Caco-2 (cell line): ENCODE measurements around the gene PSMA6. TPM values are rescaled to one million over a fixed set of nuclear protein-coding genes. Genes with fewer than 3 reads are reported as not detected.

ENCODE experiments used
- BruUV-seq: library from RNA; stranded (reverse); fragments of 400-500 nt; replicated peaks from 2 replicates; lab custom pipeline; 2021; lab: Mats Ljungman, UMichigan
- CTCF ChIA-PET: fragments of 300-600 bp; sonication (Branson Sonifier 250); formaldehyde crosslinking; loops from one replicate; lab custom pipeline; 2022; ENCODE audit warnings: antibody characterized with exemption; lab: Charles Lee
- POLR2A ChIA-PET: fragments of 300-600 bp; sonication (Branson Sonifier 250); formaldehyde crosslinking; loops from one replicate; lab custom pipeline; 2022; ENCODE audit warnings: antibody characterized with exemption; lab: Charles Lee
- DNase-seq, 2 experiments: peaks; one replicate each; pipeline versions ENCODE4 v3.0.0 to v3.0.0-alpha.2; 2020 to 2022
- H3K27me3 ChIP-seq: replicated peaks from 2 replicates; pipeline ENCODE4 v1.6.0; 2011; ENCODE audit warnings: low read length; ENCODE audit not compliant: control insufficient read depth, insufficient read depth
- H3K36me3 ChIP-seq: 2 replicates; pipeline ENCODE4 v1.5.1; 2011; ENCODE audit warnings: low read length; ENCODE audit not compliant: control insufficient read depth, insufficient read depth
- H3K4me1 ChIP-seq: fragments of 250-450 bp; sonication (Bioruptor Pico); 2 replicates; pipeline ENCODE4 v1.5.1; 2020; ENCODE audit warnings: mild to moderate bottlenecking
- H3K4me3 ChIP-seq: 2 replicates; pipeline ENCODE4 v1.5.1; 2011; ENCODE audit warnings: low read depth, mild to moderate bottlenecking, control low read depth, low read length
- H3K9me3 ChIP-seq: fragments of 250-450 bp; sonication (Bioruptor Pico); 2 replicates; pipeline ENCODE4 v1.5.1; 2020; ENCODE audit warnings: mild to moderate bottlenecking, moderate library complexity
- H3K27ac Mint-ChIP-seq: one replicate; pipeline ENCODE4 v1.8.0; 2022; ENCODE audit warnings: mixed read lengths; ENCODE audit not compliant: unreplicated experiment
- H3K27me3 Mint-ChIP-seq: one replicate; pipeline ENCODE4 v1.8.0; 2022; ENCODE audit warnings: mixed read lengths; ENCODE audit not compliant: insufficient read depth, unreplicated experiment
- H3K36me3 Mint-ChIP-seq: one replicate; pipeline ENCODE4 v1.8.0; 2022; ENCODE audit warnings: mild to moderate bottlenecking, mixed read lengths; ENCODE audit not compliant: insufficient read depth, unreplicated experiment
- H3K4me1 Mint-ChIP-seq: one replicate; pipeline ENCODE4 v1.8.0; 2022; ENCODE audit warnings: low read depth, mixed read lengths; ENCODE audit not compliant: unreplicated experiment
- H3K4me3 Mint-ChIP-seq: one replicate; pipeline ENCODE4 v1.8.0; 2022; ENCODE audit warnings: mild to moderate bottlenecking, moderate library complexity, mixed read lengths; ENCODE audit not compliant: unreplicated experiment
- H3K9me3 Mint-ChIP-seq: one replicate; pipeline ENCODE4 v1.8.0; 2022; ENCODE audit warnings: mixed read lengths; ENCODE audit not compliant: unreplicated experiment
- intact Hi-C: fragments of 100-400 bp; cut with micrococcal nuclease; formaldehyde crosslinking; loops from one replicate; pipeline ENCODE4 v1.10.0; 2022; ENCODE audit not compliant: unreplicated experiment
- total RNA-seq: library from RNA; stranded (reverse); gene quantifications from 2 replicates; pipeline ENCODE4 v1.2.3, GENCODE V29; 2022
- TF ChIP-seq, protein P1 (sequence below), 2 experiments: fragments of 200-600 bp in 1 of 2; IDR thresholded peaks; 1 replicate in 1 of 2; 2 replicates in 1 of 2; pipeline versions ENCODE4 v1.5.1 to v1.8.0; 2011 to 2022; ENCODE audit warnings: antibody characterized with exemption in 1 of 2, control low read depth in 1 of 2, inconsistent platforms in 1 of 2, low read depth in 1 of 2, low read length in 1 of 2, mild to moderate bottlenecking in 1 of 2, moderate library complexity in 1 of 2; ENCODE audit not compliant: insufficient read depth in 1 of 2, severe bottlenecking in 1 of 2, unreplicated experiment in 1 of 2

The PSMA6 gene
- total RNA-seq, 1 experiment from 2014 or later, result 247 TPM

DNA sequence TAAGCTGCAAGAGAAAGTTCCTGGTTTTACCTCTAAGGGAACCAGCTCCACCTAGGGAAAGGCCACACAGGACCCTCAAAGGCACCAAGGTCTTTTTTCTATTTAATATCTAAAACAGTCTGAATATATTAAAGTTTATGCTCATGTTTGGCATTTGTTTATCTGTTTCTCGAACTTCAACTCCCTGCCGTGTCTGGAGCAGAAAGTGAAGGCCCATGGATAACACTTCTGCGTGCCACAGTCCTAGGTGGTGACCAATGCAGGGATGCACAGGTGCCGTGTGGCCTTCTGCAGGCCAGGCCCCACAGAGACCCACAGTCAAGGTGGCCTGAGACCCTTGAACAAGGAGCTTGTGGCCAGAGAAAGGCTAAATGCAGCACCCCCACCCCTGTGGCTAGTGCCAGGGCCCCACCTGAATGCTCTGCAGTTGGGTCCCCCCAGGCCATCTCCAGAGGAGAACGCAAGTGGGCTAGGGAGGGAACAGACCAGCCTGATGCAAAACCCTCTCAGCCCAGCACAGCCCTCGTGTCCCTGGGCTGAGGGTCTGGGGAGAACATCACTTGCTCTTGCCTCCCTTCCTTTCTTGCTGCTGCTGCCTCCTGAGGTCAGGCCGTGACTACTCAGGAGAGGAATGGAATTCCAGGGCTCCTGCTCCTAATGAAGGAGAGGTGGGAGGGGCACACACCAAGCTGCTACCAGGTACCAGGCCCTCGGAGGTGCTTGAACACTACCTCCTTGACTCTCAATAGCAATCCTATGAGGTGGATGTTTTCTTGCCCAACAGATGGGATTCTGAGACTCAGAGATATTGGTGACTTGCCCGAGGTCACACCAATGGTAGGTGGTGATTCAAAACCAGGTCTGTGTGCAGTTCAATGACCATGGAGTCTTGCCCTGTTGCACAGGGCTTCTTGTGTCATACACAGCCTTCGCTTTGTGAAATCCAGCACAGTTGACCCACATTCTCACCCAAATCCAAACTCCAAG is 45.4 kb downstream of the PSMA6 start:
- no peak for DNase-seq
- no peak overlapping the region for H3K4me3 Mint-ChIP-seq
- H3K9me3 Mint-ChIP-seq, result no peaks in the 10 kb centered on the region
- peak overlapping the region; percentile 79 for H3K27ac Mint-ChIP-seq
- no peaks in the 10 kb centered on the region for H3K9me3 ChIP-seq
- H3K4me3 ChIP-seq, result no peak overlapping the region
- intact Hi-C loops, result no loop called here
- H3K27me3 Mint-ChIP-seq, result no peaks in the 10 kb centered on the region
- H3K4me1 ChIP-seq, result peaks cover 44% of the 10 kb centered on the region
- ChIA-PET CTCF (no interaction called here), POLR2A (no interaction called here)
- no TSS peak for BruUV-seq
- TF ChIP-seq, protein P1, sequence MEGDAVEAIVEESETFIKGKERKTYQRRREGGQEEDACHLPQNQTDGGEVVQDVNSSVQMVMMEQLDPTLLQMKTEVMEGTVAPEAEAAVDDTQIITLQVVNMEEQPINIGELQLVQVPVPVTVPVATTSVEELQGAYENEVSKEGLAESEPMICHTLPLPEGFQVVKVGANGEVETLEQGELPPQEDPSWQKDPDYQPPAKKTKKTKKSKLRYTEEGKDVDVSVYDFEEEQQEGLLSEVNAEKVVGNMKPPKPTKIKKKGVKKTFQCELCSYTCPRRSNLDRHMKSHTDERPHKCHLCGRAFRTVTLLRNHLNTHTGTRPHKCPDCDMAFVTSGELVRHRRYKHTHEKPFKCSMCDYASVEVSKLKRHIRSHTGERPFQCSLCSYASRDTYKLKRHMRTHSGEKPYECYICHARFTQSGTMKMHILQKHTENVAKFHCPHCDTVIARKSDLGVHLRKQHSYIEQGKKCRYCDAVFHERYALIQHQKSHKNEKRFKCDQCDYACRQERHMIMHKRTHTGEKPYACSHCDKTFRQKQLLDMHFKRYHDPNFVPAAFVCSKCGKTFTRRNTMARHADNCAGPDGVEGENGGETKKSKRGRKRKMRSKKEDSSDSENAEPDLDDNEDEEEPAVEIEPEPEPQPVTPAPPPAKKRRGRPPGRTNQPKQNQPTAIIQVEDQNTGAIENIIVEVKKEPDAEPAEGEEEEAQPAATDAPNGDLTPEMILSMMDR (IDR thresholded peaks at IDR 0.05; ENCODE audit: insufficient read depth in 1 of 2, low read depth in 1 of 2, low read length in 1 of 2, severe bottlenecking in 1 of 2, unreplicated experiment in 1 of 2), result no peak
- peaks cover 3% of the 10 kb centered on the region for H3K36me3 Mint-ChIP-seq
- H3K36me3 ChIP-seq, result no peaks in the 10 kb centered on the region
- no peaks in the 10 kb centered on the region for H3K27me3 ChIP-seq
- H3K4me1 Mint-ChIP-seq, result peaks cover 21% of the 10 kb centered on the region

DNA sequence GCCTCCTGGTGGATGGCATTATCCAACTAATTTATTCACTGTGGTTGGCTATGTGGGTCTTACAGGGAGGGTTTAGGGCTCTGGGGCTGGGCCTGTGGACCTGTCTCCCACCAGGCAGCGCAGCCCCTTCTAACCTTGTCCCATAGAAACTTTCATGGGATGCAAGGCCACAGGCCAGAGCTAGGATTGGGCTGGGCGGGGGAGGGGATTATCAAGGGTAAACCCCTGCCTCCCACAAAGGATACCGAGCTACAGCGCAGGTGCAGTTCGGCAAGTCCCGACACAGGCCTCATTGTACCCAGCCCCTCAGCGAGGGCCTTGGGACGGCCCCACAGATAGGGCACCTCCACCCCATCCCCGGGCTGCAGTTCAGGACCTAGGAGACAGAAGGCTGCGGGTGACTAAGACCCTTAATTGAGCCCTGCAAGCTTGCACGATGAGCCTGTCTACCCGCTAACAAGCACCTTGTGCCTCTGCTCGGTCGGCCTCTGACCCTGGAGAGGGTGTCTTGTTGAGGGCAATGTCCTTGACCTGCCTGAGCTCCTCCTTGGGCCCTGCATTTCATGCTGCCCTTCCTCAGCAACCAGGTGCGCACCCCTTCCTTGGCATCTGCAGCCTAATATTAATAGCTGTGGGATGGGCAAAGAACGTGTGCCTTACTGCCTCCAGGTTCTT is 46.7 kb downstream of the PSMA6 start:
- Histone ChIP-seq H3K4me3 (no peak overlapping the region), H3K36me3 (no peaks in the 10 kb centered on the region), H3K4me1 (peaks cover 31% of the 10 kb centered on the region), H3K9me3 (no peaks in the 10 kb centered on the region), H3K27me3 (no peaks in the 10 kb centered on the region)
- DNase-seq, result no peak
- intact Hi-C loops, result no loop called here
- no peaks in the 10 kb centered on the region for H3K9me3 Mint-ChIP-seq
- CTCF ChIA-PET, result no interaction called here
- no peaks in the 10 kb centered on the region for H3K36me3 Mint-ChIP-seq
- peaks cover 15% of the 10 kb centered on the region for H3K4me1 Mint-ChIP-seq
- BruUV-seq, result no TSS peak
- no peak overlapping the region for H3K27ac Mint-ChIP-seq
- TF ChIP-seq, protein P1 (IDR thresholded peaks at IDR 0.05; ENCODE audit: insufficient read depth in 1 of 2, low read depth in 1 of 2, low read length in 1 of 2, severe bottlenecking in 1 of 2, unreplicated experiment in 1 of 2), result no peak
- H3K27me3 Mint-ChIP-seq, result no peaks in the 10 kb centered on the region
- POLR2A ChIA-PET, result no interaction called here
- no peak overlapping the region for H3K4me3 Mint-ChIP-seq

DNA sequence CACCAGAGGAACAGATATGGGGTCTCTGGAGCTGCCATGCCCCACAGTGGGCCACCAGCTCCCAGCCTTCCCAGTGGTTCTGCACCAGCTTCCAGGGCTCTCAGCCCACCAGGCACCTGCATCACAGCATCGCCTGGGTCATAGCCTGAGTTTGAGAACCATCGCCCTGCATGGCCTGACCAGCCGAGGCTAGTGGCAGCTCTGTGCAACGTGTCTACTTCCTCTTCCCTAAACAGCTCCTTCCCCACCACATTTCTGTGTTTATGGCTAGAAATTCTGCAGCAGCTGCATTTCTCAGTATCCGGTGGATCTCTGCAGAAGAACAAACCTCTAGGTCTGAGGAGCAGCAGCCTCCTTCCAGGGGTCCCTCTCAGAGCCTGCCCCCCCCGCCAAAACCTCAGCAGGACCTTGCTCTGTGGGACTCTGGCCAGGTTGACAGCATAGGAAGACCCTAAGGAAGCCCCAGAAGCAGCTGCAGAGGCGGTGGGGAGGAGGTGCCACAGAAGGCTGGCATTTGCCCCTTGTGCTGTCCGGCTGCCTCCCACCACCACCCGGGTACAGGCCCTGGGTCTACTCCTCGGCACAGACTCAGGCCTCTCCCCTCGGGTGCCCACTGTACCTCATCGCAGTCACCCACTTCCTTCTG is 47.7 kb downstream of the PSMA6 start:
- POLR2A ChIA-PET, result no interaction called here

More for the DNA sequence above, 47.7 kb downstream of the PSMA6 start:
- Mint-ChIP-seq H3K27ac (no peak overlapping the region), H3K4me3 (no peak overlapping the region), H3K9me3 (no peaks in the 10 kb centered on the region), H3K4me1 (peaks cover 15% of the 10 kb centered on the region), H3K27me3 (no peaks in the 10 kb centered on the region), H3K36me3 (no peaks in the 10 kb centered on the region)
- no TSS peak for BruUV-seq
- H3K4me3 ChIP-seq, result no peak overlapping the region
- H3K9me3 ChIP-seq, result no peaks in the 10 kb centered on the region
- H3K27me3 ChIP-seq, result no peaks in the 10 kb centered on the region
- CTCF ChIA-PET, result no interaction called here
- intact Hi-C loops, result no loop called here
- TF ChIP-seq, protein P1 (IDR thresholded peaks at IDR 0.05; ENCODE audit: insufficient read depth in 1 of 2, low read depth in 1 of 2, low read length in 1 of 2, severe bottlenecking in 1 of 2, unreplicated experiment in 1 of 2), result no peak
- no peaks in the 10 kb centered on the region for H3K36me3 ChIP-seq
- no peak for DNase-seq
- peaks cover 27% of the 10 kb centered on the region for H3K4me1 ChIP-seq
